Ishikawa (cell line): ENCODE measurements around the gene KIFC3.

Experiments
- EGR1 ChIP-seq: IDR thresholded peaks from 2 replicates; pipeline ENCODE4 v1.6.1; 2012
- YY1 ChIP-seq: IDR thresholded peaks from 2 replicates; pipeline ENCODE4 v1.6.1; 2012; ENCODE audit warnings: low read depth

DNA sequence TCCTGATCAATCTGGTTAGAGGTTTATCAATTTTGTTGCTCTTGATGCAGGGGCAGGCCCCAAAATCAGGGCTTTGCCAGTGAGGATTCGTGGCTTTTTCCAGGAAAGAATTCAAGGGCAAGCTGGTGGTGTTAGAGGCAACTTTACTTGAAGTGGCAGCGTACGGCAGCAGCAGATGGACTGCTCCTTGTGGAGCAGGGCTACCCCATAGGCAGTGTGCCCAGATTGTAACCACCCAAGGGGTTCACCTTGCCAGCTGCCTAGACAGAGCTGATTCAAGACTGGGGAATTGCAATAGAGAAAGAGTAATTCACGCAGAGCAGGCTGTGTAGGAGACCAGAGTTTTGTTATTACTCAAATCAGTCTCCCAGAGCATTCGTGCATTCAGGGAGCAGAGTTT, 90.9 kb downstream of the KIFC3 start:
- TF ChIP-seq EGR1 (no peak), YY1 (no peak)
